ENCODE results near the gene ANKS1B. TPM values are rescaled to one million over a fixed set of nuclear protein-coding genes. Genes with fewer than 3 reads are reported as not detected.

Gene ANKS1B
- total and polyA plus RNA-seq, 2 of the 4 experiments (the other 2 are of a cell fraction), result 0.17 to 0.18 TPM

DNA sequence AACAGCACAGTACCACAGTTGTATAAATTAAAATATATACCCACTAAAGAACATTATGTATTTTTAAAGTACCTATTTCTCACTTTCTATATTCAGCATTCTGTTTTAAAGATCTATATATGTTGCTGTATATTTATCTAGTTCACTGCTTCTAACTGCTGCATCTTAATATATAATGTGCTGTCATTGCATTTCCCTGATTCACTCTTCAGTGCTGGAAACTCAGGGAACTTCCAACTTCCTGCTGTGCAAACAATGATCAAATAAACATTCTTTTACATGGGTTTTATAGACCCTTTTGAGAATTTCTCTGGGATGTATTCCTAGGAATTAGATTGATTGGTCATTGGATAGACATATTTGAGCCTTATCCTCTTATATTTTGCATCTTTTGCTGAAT lies 960.5 kb downstream of the ANKS1B start:
- Histone ChIP-seq H2AFZ (replicated peaks; ENCODE audit: low read length, poor library complexity) (no peak overlapping the region), H3K4me2 (ENCODE audit: low read depth, low read length) (no peak overlapping the region), H3K9ac (ENCODE audit: low read depth, low read length) (no peak overlapping the region), H3K9me1 (ENCODE audit: insufficient read depth, low read length) (no peaks in the 10 kb centered on the region), H2BK15ac (ENCODE audit: low read depth, low read length) (no peak overlapping the region), H3K36me3 (ENCODE audit: control insufficient read depth, insufficient read depth, low read length) (no peaks in the 10 kb centered on the region), H4K8ac (ENCODE audit: low read depth in 2 of 2, low read length in 2 of 2) (no peak overlapping the region), H3K4me3 (ENCODE audit: insufficient read depth, low read depth, low read length) (no peak overlapping the region), H2BK20ac (ENCODE audit: low read depth, low read length) (no peak overlapping the region), H2AK9ac (replicated peaks; ENCODE audit: low read depth, low read length, poor library complexity) (no peak overlapping the region), H3K9me3 (ENCODE audit: control insufficient read depth, insufficient read depth, low read length) (no peaks in the 10 kb centered on the region), H3K18ac (ENCODE audit: low read depth, low read length) (no peak overlapping the region), H3K27ac (ENCODE audit: insufficient read depth, low read length) (no peak overlapping the region), H2AK5ac (ENCODE audit: low read depth, low read length) (no peak overlapping the region), H3K4ac (ENCODE audit: low read depth, low read length) (no peak overlapping the region), H2BK120ac (ENCODE audit: low read depth, low read length) (no peak overlapping the region), H3K79me1 (ENCODE audit: low read depth in 1 of 2, low read length in 2 of 2) (no peaks in the 10 kb centered on the region), H2BK5ac (ENCODE audit: low read depth, low read length, poor library complexity, severe bottlenecking) (no peak overlapping the region), H3K14ac (replicated peaks; ENCODE audit: low read depth, low read length) (no peak overlapping the region), H3K56ac (ENCODE audit: extremely low read depth, insufficient read depth, low read length) (no peak overlapping the region), H4K20me1 (ENCODE audit: insufficient read depth, low read length) (no peaks in the 10 kb centered on the region), H3K23ac (ENCODE audit: low read depth, low read length) (no peak overlapping the region), H4K5ac (ENCODE audit: low read depth, low read length) (no peak overlapping the region), H4K91ac (ENCODE audit: insufficient read depth, low read depth, low read length) (no peak overlapping the region), H3K27me3 (ENCODE audit: control insufficient read depth, insufficient read depth, low read length) (no peaks in the 10 kb centered on the region), H3K4me1 (ENCODE audit: control insufficient read depth, insufficient read depth, low read length) (no peaks in the 10 kb centered on the region)
- in situ Hi-C loops (cut with MboI; ENCODE audit: low sequenced_read_pairs) (no loop called here), dilution Hi-C loops (cut with HindIII; ENCODE audit: low sequenced_read_pairs, unreplicated experiment) (no loop called here), intact Hi-C loops (cut with micrococcal nuclease) (no loop called here)
- ATAC-seq (ENCODE audit: low read depth) (no peak), DNase-seq (no peak)
- TF ChIP-seq, protein P1, sequence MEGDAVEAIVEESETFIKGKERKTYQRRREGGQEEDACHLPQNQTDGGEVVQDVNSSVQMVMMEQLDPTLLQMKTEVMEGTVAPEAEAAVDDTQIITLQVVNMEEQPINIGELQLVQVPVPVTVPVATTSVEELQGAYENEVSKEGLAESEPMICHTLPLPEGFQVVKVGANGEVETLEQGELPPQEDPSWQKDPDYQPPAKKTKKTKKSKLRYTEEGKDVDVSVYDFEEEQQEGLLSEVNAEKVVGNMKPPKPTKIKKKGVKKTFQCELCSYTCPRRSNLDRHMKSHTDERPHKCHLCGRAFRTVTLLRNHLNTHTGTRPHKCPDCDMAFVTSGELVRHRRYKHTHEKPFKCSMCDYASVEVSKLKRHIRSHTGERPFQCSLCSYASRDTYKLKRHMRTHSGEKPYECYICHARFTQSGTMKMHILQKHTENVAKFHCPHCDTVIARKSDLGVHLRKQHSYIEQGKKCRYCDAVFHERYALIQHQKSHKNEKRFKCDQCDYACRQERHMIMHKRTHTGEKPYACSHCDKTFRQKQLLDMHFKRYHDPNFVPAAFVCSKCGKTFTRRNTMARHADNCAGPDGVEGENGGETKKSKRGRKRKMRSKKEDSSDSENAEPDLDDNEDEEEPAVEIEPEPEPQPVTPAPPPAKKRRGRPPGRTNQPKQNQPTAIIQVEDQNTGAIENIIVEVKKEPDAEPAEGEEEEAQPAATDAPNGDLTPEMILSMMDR (conservative IDR thresholded peaks at IDR 0.05; ENCODE audit: low read depth, low read length), result no peak
- TF ChIP-seq RAD21 (IDR thresholded peaks at IDR 0.05; ENCODE audit: low read length) (no peak), CEBPB (IDR thresholded peaks at IDR 0.05; ENCODE audit: low read depth, low read length) (no peak), POLR2A (IDR thresholded peaks at IDR 0.05; ENCODE audit: low read depth, low read length) (no peak), RCOR1 (IDR thresholded peaks at IDR 0.05; ENCODE audit: insufficient replicate concordance, low read length) (no peak), RFX5 (IDR thresholded peaks at IDR 0.05; ENCODE audit: low read depth, low read length) (no peak), MXI1 (IDR thresholded peaks at IDR 0.05; ENCODE audit: borderline replicate concordance, low read depth, low read length) (no peak), MAFK (IDR thresholded peaks at IDR 0.05; ENCODE audit: low read depth, low read length) (no peak), SMC3 (IDR thresholded peaks at IDR 0.05; ENCODE audit: low read depth, low read length) (no peak), FOS (IDR thresholded peaks at IDR 0.05; ENCODE audit: low read depth, low read length) (no peak), NFE2L2 (IDR thresholded peaks at IDR 0.05; ENCODE audit: low read depth, low read length) (no peak), MAZ (IDR thresholded peaks at IDR 0.05; ENCODE audit: borderline replicate concordance, low read depth, low read length) (no peak), CHD1 (IDR thresholded peaks at IDR 0.05; ENCODE audit: low read depth, low read length) (no peak)
- TF ChIP-seq, protein P2, sequence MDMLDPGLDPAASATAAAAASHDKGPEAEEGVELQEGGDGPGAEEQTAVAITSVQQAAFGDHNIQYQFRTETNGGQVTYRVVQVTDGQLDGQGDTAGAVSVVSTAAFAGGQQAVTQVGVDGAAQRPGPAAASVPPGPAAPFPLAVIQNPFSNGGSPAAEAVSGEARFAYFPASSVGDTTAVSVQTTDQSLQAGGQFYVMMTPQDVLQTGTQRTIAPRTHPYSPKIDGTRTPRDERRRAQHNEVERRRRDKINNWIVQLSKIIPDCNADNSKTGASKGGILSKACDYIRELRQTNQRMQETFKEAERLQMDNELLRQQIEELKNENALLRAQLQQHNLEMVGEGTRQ (IDR thresholded peaks at IDR 0.05; ENCODE audit: low read depth, low read length), result no peak
- TF ChIP-seq, protein P3, sequence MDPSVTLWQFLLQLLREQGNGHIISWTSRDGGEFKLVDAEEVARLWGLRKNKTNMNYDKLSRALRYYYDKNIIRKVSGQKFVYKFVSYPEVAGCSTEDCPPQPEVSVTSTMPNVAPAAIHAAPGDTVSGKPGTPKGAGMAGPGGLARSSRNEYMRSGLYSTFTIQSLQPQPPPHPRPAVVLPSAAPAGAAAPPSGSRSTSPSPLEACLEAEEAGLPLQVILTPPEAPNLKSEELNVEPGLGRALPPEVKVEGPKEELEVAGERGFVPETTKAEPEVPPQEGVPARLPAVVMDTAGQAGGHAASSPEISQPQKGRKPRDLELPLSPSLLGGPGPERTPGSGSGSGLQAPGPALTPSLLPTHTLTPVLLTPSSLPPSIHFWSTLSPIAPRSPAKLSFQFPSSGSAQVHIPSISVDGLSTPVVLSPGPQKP (IDR thresholded peaks at IDR 0.05; ENCODE audit: borderline replicate concordance, low read depth, low read length), result no peak
- CTCF ChIA-PET, result no interaction called here
- POLR2A ChIA-PET (ENCODE audit: unreplicated experiment), result no interaction called here
- BruUV-seq (replicated peaks), result no TSS peak

Measured in IMR-90 (cell line).